CD14-positive monocyte (primary cell): ENCODE results near the gene ARID2. TPM values are rescaled to one million over a fixed set of nuclear protein-coding genes. Genes with fewer than 3 reads are reported as not detected.

Experiments
- DNase-seq, 3 donors: peaks; one replicate each; pipeline ENCODE4 v3.0.0-alpha.2; 2011 to 2022
- H2AFZ ChIP-seq: 2 replicates; pipeline ENCODE4 v1.6.0; 2012; ENCODE audit warnings: mild to moderate bottlenecking, low read depth, low read length, inconsistent platforms; ENCODE audit not compliant: insufficient read depth, poor library complexity, severe bottlenecking
- H3K27ac ChIP-seq, 2 donors: 1 replicate in 1 of 2; 2 replicates in 1 of 2; pipeline ENCODE4 v1.5.1; 2012 to 2013; ENCODE audit warnings: low read length in 2 of 2, control low read depth in 1 of 2, inconsistent platforms in 1 of 2, low read depth in 1 of 2, mild to moderate bottlenecking in 1 of 2
- H3K27me3 ChIP-seq, 2 donors: one replicate each; pipeline versions ENCODE4 v1.6.0 to v1.6.1; 2011 to 2013; ENCODE audit warnings: low read length in 2 of 2; ENCODE audit not compliant: control insufficient read depth in 2 of 2, insufficient read depth in 2 of 2
- H3K36me3 ChIP-seq, 2 donors: replicated peaks in 1 of 2; 1 replicate in 1 of 2; 2 replicates in 1 of 2; pipeline versions ENCODE4 v1.5.1 to v1.6.1; 2012 to 2013; ENCODE audit warnings: low read length in 2 of 2, control low read depth in 1 of 2, inconsistent platforms in 1 of 2, mild to moderate bottlenecking in 1 of 2; ENCODE audit not compliant: insufficient read depth in 2 of 2, control insufficient read depth in 1 of 2
- H3K4me1 ChIP-seq, 2 donors: 1 replicate in 1 of 2; 2 replicates in 1 of 2; pipeline versions ENCODE4 v1.5.1 to v1.6.1; 2012 to 2013; ENCODE audit warnings: low read length in 2 of 2, control low read depth in 1 of 2, inconsistent platforms in 1 of 2, mild to moderate bottlenecking in 1 of 2, moderate library complexity in 1 of 2; ENCODE audit not compliant: insufficient read depth in 2 of 2, control insufficient read depth in 1 of 2
- H3K4me2 ChIP-seq: replicated peaks from 2 replicates; pipeline ENCODE3; 2012; ENCODE audit warnings: low read length, moderate library complexity, mild to moderate bottlenecking; ENCODE audit not compliant: poor library complexity, severe bottlenecking; ENCODE audit errors: extremely low read depth
- H3K4me3 ChIP-seq, 3 experiments: fragments of 200-600 bp in 1 of 3; sonication (generic) in 1 of 3; replicated peaks in 1 of 3; 1 replicate in 2 of 3; 2 replicates in 1 of 3; pipeline ENCODE4 v1.5.1; 2011 to 2013; ENCODE audit warnings: low read length in 3 of 3, mild to moderate bottlenecking in 3 of 3, control low read depth in 2 of 3, low read depth in 2 of 3, inconsistent platforms in 1 of 3, moderate library complexity in 1 of 3
- H3K79me2 ChIP-seq: 2 replicates; pipeline ENCODE4 v1.6.0; 2012; ENCODE audit warnings: mild to moderate bottlenecking, control low read depth, inconsistent platforms, low read length, moderate library complexity; ENCODE audit not compliant: insufficient read depth
- H3K9ac ChIP-seq: 2 replicates; pipeline ENCODE4 v1.6.0; 2017; ENCODE audit warnings: low read length, mild to moderate bottlenecking; ENCODE audit not compliant: insufficient read depth, poor library complexity, severe bottlenecking
- H3K9me3 ChIP-seq, 2 donors: replicated peaks in 1 of 2; 1 replicate in 1 of 2; 2 replicates in 1 of 2; pipeline versions ENCODE4 v1.5.1 to v1.6.1; 2012 to 2013; ENCODE audit warnings: low read length in 2 of 2, control low read depth in 1 of 2; ENCODE audit not compliant: control insufficient read depth in 1 of 2, insufficient read depth in 1 of 2
- H4K20me1 ChIP-seq: 2 replicates; pipeline ENCODE4 v1.6.0; 2012; ENCODE audit warnings: mild to moderate bottlenecking, low read length, control low read depth, moderate library complexity; ENCODE audit not compliant: insufficient read depth
- H3K27ac Mint-ChIP-seq, 7 donors: one replicate each; pipeline ENCODE4 v1.8.0; 2020; ENCODE audit warnings: mild to moderate bottlenecking in 7 of 7, mixed read lengths in 7 of 7, moderate library complexity in 6 of 7, inconsistent platforms in 2 of 7
- H3K27me3 Mint-ChIP-seq, 3 donors: one replicate each; pipeline ENCODE4 v1.8.0; 2021 to 2022; ENCODE audit warnings: low read depth in 3 of 3, mild to moderate bottlenecking in 3 of 3, mixed read lengths in 3 of 3, moderate library complexity in 3 of 3, inconsistent platforms in 1 of 3
- H3K36me3 Mint-ChIP-seq, 2 donors: one replicate each; pipeline ENCODE4 v1.8.0; 2020; ENCODE audit warnings: mixed read lengths in 2 of 2, inconsistent platforms in 1 of 2, mild to moderate bottlenecking in 1 of 2
- H3K4me1 Mint-ChIP-seq: one replicate; pipeline ENCODE4 v1.8.0; 2020; ENCODE audit warnings: mild to moderate bottlenecking, mixed read lengths
- H3K4me3 Mint-ChIP-seq, 2 donors: one replicate each; pipeline ENCODE4 v1.8.0; 2020; ENCODE audit warnings: mild to moderate bottlenecking in 2 of 2, mixed read lengths in 2 of 2, moderate library complexity in 1 of 2
- H3K9me3 Mint-ChIP-seq, 7 donors: one replicate each; pipeline ENCODE4 v1.8.0; 2020 to 2022; ENCODE audit warnings: mixed read lengths in 7 of 7, mild to moderate bottlenecking in 6 of 7, moderate library complexity in 6 of 7, inconsistent platforms in 2 of 7
- WGBS: methylation state at CpG from one replicate; pipeline ENCODE4 v1.1.5; 2013; ENCODE audit warnings: missing lambda C conversion rate; ENCODE audit not compliant: insufficient coverage; 5-methylcytosine and 5-hydroxymethylcytosine counted together
- intact Hi-C, 2 donors: fragments of 100-400 bp; cut with micrococcal nuclease; formaldehyde crosslinking; loops; one replicate each; pipeline versions ENCODE4 v1.15.0 to v1.15.1; 2023
- polyA plus RNA-seq, 3 donors: library from polyadenylated mRNA; depleted of rRNA in 1 of 3; unstranded in 2 of 3; stranded (reverse) in 1 of 3; fragments of 300-500 nt in 2 of 3; fragments of >200 nt in 1 of 3; fragmentation: Illumina TruSeq in 2 of 3; gene quantifications; 1 replicate in 2 of 3; 2 replicates in 1 of 3; pipeline ENCODE4 v1.2.3, GENCODE V29; 2012 to 2021
- TF ChIP-seq, protein P1 (sequence below): fragments of 200-600 bp; IDR thresholded peaks from one replicate; pipeline ENCODE4 v1.8.0; 2022; ENCODE audit warnings: antibody characterized with exemption, mild to moderate bottlenecking

Gene ARID2
- polyA plus RNA-seq, 3 donors: 3.0 to 8.0 (median 4.7) TPM

DNA sequence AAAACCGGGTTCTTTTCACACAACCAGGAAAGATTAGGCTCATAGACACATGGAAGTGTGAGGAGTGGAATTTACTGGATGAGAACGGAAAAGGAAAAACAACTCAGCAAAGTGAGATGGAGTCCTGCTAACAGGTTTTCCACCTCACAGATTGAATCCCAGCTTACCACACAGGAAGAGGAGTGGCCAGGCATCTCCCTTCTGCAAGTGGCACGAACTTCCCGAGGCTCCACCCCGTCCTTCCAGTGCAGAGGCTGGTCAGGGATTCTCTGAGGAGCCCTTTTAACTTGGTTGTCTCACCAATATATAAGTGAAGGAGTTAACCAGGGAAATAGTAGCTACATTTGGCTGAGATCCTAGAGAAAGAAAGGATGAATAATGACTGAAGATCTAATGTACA is 158.0 kb downstream of the ARID2 start:
- no peak for DNase-seq
- Histone ChIP-seq H3K27ac (no peak overlapping the region), H2AFZ (no peak overlapping the region), H3K79me2 (no peaks in the 10 kb centered on the region), H4K20me1 (no peaks in the 10 kb centered on the region), H3K9ac (no peak overlapping the region), H3K4me3 (no peak overlapping the region), H3K36me3 (peaks cover 29 to 54% of the 10 kb centered on the region in 2 donors), H3K4me1 (no peaks in the 10 kb centered on the region), H3K27me3 (no peaks in the 10 kb centered on the region), H3K4me2 (no peak overlapping the region), H3K9me3 (peaks cover 5 to 18% of the 10 kb centered on the region in 2 donors)
- intact Hi-C loops: no loop called here
- no CpG with 5 or more reads among the region's 5 CpGs for WGBS
- H3K4me1 Mint-ChIP-seq: peaks cover 2% of the 10 kb centered on the region
- H3K27me3 Mint-ChIP-seq: no peaks in the 10 kb centered on the region
- no peak overlapping the region for H3K4me3 Mint-ChIP-seq
- TF ChIP-seq, protein P1, sequence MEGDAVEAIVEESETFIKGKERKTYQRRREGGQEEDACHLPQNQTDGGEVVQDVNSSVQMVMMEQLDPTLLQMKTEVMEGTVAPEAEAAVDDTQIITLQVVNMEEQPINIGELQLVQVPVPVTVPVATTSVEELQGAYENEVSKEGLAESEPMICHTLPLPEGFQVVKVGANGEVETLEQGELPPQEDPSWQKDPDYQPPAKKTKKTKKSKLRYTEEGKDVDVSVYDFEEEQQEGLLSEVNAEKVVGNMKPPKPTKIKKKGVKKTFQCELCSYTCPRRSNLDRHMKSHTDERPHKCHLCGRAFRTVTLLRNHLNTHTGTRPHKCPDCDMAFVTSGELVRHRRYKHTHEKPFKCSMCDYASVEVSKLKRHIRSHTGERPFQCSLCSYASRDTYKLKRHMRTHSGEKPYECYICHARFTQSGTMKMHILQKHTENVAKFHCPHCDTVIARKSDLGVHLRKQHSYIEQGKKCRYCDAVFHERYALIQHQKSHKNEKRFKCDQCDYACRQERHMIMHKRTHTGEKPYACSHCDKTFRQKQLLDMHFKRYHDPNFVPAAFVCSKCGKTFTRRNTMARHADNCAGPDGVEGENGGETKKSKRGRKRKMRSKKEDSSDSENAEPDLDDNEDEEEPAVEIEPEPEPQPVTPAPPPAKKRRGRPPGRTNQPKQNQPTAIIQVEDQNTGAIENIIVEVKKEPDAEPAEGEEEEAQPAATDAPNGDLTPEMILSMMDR: no peak
- H3K9me3 Mint-ChIP-seq: peaks cover 3 to 11% (median 8%) of the 10 kb centered on the region in 7 donors
- H3K36me3 Mint-ChIP-seq: peaks cover 26 to 51% of the 10 kb centered on the region in 2 donors
- peak overlapping the region in 1 of 7 donors; percentile 30 for H3K27ac Mint-ChIP-seq

DNA sequence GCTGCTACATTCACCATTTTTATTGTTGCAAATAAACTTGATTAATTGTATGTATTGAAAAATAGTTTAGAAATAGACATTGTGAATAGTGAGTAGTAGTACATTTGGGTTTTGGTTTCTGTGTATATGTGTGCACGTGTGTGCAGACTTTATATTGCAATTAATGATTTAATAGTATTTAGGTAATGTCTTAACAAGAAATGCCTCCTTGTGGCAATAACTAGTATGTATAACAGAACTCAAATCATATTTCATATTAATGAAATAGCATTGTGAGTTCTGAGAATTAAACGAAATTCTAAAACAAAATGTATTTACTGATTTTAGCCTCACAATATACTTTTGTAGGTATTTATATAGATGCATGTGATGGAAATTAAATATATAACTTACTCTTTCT is 160.8 kb downstream of the ARID2 start:
- Mint-ChIP-seq H3K9me3 (peaks cover 3 to 6% (median 4%) of the 10 kb centered on the region in 7 donors), H3K27me3 (no peaks in the 10 kb centered on the region), H3K36me3 (peaks cover 38 to 58% of the 10 kb centered on the region in 2 donors), H3K4me1 (peaks cover 2% of the 10 kb centered on the region), H3K4me3 (no peak overlapping the region), H3K27ac (no peak overlapping the region)
- H3K9ac ChIP-seq: no peak overlapping the region
- WGBS: no CpG with 5 or more reads among the region's 2 CpGs
- H3K27ac ChIP-seq: no peak overlapping the region
- intact Hi-C loops: no loop called here
- no peak overlapping the region for H3K4me3 ChIP-seq
- peaks cover 43 to 54% of the 10 kb centered on the region in 2 donors for H3K36me3 ChIP-seq
- no peaks in the 10 kb centered on the region for H4K20me1 ChIP-seq
- H3K27me3 ChIP-seq: no peaks in the 10 kb centered on the region
- H3K4me1 ChIP-seq: no peaks in the 10 kb centered on the region
- H3K9me3 ChIP-seq: peaks cover 5% of the 10 kb centered on the region in 2 donors
- H2AFZ ChIP-seq: no peak overlapping the region
- no peak for DNase-seq
- TF ChIP-seq, protein P1: no peak
- no peak overlapping the region for H3K4me2 ChIP-seq
- H3K79me2 ChIP-seq: no peaks in the 10 kb centered on the region
